HAP-1 (cell line): ENCODE data around the gene BRMS1.
"Not testable (repeated sequence)": the region's sequence is repeated elsewhere in the genome, so short reads cannot be mapped to it uniquely, and the experiment has no call there.

Source experiments
- DNase-seq, 2 experiments: peaks; one replicate each; pipeline ENCODE4 v3.0.0-alpha.2; 2016 to 2020; ENCODE audit warnings: low spot score in 2 of 2
- H3K27me3 ChIP-seq: fragments of 250-450 bp; sonication (Bioruptor Pico); 2 replicates; pipeline ENCODE4 v1.5.1; 2020; ENCODE audit warnings: low read depth, mild to moderate bottlenecking, moderate library complexity
- H3K36me3 ChIP-seq: fragments of 250-450 bp; sonication (Bioruptor Pico); replicated peaks from 2 replicates; pipeline ENCODE4 v1.5.1; 2020; ENCODE audit warnings: mild to moderate bottlenecking
- H3K4me1 ChIP-seq: fragments of 250-450 bp; sonication (Bioruptor Pico); 2 replicates; pipeline ENCODE4 v1.5.1; 2020; ENCODE audit warnings: mild to moderate bottlenecking
- H3K4me3 ChIP-seq: fragments of 250-450 bp; sonication (Bioruptor Pico); 2 replicates; pipeline ENCODE4 v1.5.1; 2020; ENCODE audit warnings: mild to moderate bottlenecking, moderate library complexity
- H3K9me3 ChIP-seq: fragments of 250-450 bp; sonication (Bioruptor Pico); 2 replicates; pipeline ENCODE4 v1.5.1; 2020; ENCODE audit warnings: mild to moderate bottlenecking, moderate library complexity
- in situ Hi-C: fragments of 300-500 bp; cut with MboI; formaldehyde crosslinking; loops from 3 replicates; pipeline ENCODE4 v1.14.3; 2020; ENCODE audit warnings: low sequenced_read_pairs, inconsistent platforms, mixed read lengths

Gene BRMS1

DNA sequence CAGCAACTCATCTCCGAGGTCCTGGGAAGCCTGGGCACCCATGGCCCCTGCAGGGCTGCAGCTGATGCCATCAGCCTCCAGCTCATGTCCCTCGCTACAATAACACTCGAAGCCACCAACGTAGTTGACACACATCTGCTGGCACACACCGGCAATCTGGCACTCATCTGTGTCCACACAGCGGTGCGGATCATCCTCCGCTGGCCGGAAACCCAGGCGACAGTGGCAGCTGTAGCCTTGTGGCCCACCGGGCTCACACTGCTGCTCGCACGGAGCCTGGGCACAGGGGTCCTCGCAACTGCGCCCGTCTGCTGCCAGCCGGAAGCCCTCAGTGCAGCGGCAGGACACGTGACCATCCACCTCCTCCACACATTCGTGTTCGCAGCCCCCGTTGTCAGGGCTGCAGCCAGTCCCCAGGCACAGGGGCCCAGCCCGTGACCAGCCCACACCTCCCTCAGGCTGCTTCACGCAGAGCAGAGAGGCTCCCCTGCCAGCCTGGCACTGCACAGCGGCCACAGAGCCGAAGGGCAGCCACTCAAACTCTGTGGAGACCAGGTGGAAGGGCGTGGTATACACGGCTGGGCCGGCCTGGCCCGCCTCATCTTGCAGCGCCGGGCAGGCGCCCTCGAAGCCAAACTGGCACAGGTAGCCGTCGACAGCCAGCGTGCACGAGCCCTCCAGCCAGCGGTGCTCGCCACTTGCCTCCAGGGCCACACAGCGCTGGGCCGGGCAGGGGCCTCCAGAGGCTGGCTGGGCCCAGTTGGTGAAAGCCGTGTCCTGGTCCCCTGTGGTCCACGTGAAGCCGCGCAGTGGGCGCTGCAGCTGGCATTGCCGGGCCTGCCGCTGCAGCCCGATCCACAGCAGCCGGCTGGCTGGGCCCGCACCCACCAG lies 28.7 kb downstream of the BRMS1 start:
- H3K9me3 ChIP-seq, result no peaks in the 10 kb centered on the region; the same call in 1 of the 2 replicates
- H3K27me3 ChIP-seq, result no peaks in the 10 kb centered on the region
- H3K4me3 ChIP-seq, result no peak overlapping the region
- H3K36me3 ChIP-seq, result no peaks in the 10 kb centered on the region
- H3K4me1 ChIP-seq, result peaks cover 8% of the 10 kb centered on the region
- in situ Hi-C loops, result no loop called here
- DNase-seq, result no peak

DNA sequence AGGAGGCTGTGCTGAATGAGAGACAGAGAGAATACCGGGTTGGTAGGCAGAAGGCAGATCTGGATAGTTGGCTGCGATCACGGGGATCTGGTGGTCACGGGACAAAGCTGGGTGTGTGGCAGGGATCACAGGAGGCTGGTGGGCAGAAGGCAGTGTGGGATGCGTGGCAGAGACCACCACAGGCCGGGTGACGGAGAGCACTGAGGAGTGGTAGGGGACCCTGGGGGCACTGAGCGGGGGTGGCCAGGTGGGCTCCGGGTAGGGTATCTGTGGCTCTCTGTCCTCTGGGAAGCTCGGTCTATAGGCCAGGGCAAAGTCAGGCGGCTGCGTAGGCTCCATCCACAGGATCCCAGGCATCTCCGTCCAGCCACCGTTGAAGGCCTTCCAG lies 29.4 kb downstream of the BRMS1 start:
- in situ Hi-C loops, result no loop called here
- Histone ChIP-seq H3K27me3 (no peaks in the 10 kb centered on the region), H3K9me3 (no peaks in the 10 kb centered on the region; the same call in 1 of the 2 replicates), H3K4me1 (peaks cover 8% of the 10 kb centered on the region), H3K36me3 (no peaks in the 10 kb centered on the region), H3K4me3 (no peak overlapping the region)
- DNase-seq, result no peak

DNA sequence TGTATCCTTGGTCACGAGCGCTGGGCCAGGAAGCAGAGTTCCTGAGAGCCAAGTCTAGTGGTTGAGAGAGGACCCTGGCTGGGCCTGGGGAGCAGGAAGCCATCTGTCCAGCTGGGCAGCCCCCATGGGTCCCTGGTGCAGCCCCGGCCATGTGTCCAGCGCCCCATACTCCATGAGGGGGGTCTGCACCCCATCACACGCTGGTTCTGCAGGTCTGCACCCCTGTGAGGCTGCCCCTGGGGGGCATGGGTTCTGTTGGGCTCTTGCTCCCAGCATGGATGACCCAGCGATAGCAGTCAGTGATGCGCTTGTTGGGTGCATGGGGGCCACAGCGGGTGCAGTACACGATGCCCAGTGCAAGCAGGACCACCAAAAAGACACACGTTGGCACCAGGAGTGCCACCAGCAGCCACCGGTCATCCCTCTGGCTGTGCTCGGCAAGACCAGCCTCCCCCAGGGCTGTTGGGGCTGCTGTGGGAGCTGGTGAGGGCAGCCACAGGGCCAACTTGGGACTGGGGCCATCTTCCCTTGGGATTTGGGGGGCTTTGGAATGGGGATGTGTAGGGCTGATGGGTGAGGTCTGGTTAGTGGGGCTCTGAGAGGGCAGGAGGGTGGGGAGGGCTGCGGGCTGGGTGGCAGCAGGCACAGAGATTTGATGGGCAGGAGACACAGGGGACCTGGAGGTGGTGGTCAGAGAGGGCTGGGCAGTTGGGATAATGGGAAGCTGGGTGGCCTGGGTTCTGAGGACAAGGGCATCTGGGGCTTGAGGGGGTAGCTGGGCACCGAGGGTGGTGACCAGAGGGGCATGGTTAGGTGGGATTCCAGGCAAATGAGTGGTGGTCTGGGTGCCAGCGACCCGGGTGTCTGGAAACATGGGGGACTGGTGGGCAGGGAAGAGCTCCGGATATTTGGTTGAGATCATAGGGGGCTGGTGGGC lies 30.1 kb downstream of the BRMS1 start:
- in situ Hi-C loops, result no loop called here
- Histone ChIP-seq H3K4me1 (peaks cover 8% of the 10 kb centered on the region), H3K36me3 (no peaks in the 10 kb centered on the region), H3K4me3 (no peak overlapping the region), H3K27me3 (no peaks in the 10 kb centered on the region), H3K9me3 (no peaks in the 10 kb centered on the region; the same call in 1 of the 2 replicates)
- no peak for DNase-seq

DNA sequence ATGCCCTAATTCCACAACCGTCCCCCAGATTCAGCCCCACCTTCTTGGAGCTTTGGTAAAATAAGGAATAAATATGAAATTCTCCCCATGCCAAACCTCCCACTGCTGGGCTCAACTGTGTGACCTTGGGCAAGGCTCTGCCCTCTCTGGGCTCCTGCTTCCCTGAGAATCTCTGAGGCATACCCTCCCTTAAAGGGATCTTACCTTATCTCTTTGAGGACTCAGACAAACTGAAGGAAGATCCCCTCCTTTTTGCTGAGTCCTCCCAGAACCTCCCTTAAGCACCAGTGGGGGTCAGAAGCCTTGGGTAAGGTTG lies 30.8 kb downstream of the BRMS1 start:
- in situ Hi-C loops, result no loop called here
- Histone ChIP-seq H3K4me3 (no peak overlapping the region), H3K4me1 (peaks cover 8% of the 10 kb centered on the region), H3K36me3 (no peaks in the 10 kb centered on the region), H3K27me3 (no peaks in the 10 kb centered on the region), H3K9me3 (no peaks in the 10 kb centered on the region; the same call in 1 of the 2 replicates)
- no peak for DNase-seq

DNA sequence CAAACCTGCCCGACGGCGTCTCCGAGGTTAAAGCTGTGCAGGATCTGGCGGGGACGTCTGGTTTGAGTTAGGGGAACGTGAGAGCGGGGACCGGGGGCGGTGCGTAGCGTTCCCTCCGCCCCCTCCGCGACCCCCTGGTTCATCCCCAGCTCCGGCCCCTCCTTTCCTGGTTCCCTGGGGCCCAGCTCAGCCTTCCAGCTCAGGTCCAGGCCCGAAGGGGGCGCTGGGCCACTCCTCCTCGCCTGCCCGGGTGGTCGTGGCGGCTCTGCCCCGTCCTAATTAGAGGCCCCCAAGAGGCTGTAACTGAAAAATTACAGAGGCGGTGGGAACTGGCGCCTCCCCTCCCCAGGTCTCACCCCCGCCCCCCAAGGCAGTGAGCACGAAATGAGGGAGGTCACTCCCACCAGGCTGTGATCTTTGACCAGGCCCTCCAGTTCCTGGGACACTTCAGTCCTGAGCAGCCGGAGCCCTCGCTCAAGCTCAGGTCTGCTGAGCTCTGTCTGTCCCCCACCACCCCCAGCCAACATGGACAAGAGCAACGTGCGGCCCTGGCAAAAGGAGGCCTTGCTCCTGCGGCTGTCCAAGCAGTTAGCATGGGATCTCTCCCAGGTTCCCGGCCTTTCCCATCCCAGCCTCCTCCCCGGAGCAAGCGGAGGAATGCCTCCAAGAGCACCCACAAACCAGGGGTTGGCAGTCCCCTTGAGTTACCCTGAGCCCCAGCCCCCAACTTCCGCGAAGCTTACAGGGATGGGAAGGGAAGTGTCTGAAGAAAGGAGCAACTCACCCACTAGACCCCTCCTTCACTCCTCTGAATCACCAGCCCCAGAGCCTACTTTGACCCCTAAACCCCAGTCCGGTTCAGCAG lies 31.4 kb downstream of the BRMS1 start:
- Histone ChIP-seq H3K36me3 (no peaks in the 10 kb centered on the region), H3K4me3 (peak overlapping the region; percentile 7), H3K9me3 (no peaks in the 10 kb centered on the region), H3K27me3 (no peaks in the 10 kb centered on the region), H3K4me1 (peaks cover 8% of the 10 kb centered on the region)
- in situ Hi-C loops, result no loop called here
- DNase-seq, result no peak

DNA sequence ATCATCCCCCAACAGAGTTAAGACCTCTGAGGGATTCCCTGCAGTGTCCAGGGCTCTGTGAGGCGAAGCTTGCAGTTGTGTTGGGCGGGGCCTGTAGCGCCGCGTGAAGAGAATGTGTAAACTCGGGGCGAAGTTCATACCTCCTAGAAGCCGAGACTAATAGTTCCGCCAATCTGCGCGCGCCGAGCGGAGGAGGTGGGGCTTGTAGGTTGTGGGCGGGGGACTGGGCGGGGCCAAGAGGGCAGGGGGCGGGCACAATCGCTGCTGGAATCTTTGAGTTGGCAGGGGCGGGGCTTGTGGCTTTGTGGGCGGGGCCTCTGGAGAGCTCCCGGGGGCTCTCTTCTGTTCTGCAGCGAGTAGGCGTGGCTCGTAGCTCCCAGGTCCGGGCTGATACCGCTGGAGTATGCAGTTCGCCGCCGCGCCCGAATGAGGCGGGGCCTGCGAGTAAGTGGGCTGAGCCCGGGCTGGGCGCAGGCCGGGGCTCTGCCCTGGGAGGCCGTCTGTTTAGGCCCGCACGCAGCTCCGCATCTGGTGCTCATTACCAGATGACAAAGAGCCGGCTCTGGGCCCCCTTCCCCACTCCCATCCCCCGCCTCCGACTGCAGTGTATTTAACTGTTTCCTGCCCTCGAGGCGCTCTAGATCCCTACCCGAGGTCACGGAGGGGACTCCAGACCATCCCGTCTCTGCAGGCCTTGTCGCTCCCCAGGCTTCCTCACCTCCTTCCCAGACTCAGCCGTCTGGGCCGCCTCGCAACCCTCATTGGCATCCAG lies 32.2 kb downstream of the BRMS1 start:
- Histone ChIP-seq H3K4me1 (peaks cover 8% of the 10 kb centered on the region), H3K4me3 (peak overlapping the region; percentile 47), H3K27me3 (no peaks in the 10 kb centered on the region), H3K36me3 (no peaks in the 10 kb centered on the region), H3K9me3 (no peaks in the 10 kb centered on the region)
- DNase-seq, result peak; percentile 94 to 100
- in situ Hi-C loops, result no loop called here

DNA sequence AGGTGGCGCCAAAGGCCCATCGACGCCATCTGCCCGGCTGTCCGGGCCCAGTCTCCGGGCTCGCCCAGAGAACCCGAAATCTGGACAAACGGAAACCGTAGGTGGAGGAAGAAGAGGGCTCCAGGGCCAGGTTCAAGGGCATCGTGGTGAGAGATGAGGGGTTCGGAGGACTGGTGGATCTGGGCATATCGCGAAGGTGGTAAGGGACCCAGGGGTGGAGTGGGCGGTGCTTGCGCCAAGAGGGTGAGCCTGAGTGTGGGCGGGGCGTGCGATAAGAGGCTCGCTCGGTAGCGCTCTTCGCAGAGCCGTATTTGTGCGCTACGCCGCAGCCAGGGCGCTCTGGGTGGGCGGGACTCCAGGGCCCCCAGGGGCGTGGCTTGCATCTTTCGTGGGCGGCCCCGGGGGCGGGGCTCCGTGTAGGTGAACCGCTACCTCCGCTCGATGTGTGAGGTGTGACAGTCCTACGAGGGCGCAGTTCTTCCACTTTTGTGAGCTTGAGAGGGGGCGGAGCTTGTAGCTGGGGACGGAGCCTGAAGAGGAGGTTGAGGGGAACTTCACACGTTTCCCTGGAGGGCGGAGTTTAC lies 32.8 kb downstream of the BRMS1 start:
- H3K27me3 ChIP-seq, result no peaks in the 10 kb centered on the region
- peak overlapping the region; percentile 47 for H3K4me3 ChIP-seq
- DNase-seq, result peak; percentile 92 to 96
- in situ Hi-C loops, result no loop called here
- H3K4me1 ChIP-seq, result peaks cover 8% of the 10 kb centered on the region
- H3K9me3 ChIP-seq, result no peaks in the 10 kb centered on the region
- H3K36me3 ChIP-seq, result no peaks in the 10 kb centered on the region

DNA sequence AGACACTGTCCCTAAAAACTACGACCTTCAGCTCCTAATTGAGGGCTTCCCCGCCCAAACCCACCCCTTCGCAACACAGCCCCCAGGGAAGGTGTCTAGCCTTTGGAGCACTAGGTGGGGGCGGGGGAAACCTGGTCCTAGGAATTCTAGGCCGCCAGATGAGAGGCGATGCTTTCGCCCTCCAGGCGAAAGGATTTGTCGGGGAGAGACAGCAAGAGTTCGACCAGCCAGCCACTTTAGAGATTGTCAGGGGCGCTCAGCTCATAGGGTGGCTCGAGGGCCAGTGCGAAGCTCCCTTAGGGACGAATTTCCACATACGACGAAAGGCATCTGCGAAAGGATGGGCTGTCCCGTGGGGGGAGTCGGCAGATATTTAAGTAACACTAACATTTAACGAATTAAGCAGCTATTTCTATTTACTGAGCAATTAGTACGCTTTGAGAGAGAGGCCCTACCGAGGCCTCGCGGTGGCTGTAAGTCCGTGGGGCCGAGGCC lies 33.4 kb downstream of the BRMS1 start:
- no peaks in the 10 kb centered on the region for H3K9me3 ChIP-seq
- peaks cover 8% of the 10 kb centered on the region for H3K4me1 ChIP-seq
- in situ Hi-C loops, result no loop called here
- H3K4me3 ChIP-seq, result peak overlapping the region; percentile 47
- no peak for DNase-seq
- H3K36me3 ChIP-seq, result no peaks in the 10 kb centered on the region
- no peaks in the 10 kb centered on the region for H3K27me3 ChIP-seq

DNA sequence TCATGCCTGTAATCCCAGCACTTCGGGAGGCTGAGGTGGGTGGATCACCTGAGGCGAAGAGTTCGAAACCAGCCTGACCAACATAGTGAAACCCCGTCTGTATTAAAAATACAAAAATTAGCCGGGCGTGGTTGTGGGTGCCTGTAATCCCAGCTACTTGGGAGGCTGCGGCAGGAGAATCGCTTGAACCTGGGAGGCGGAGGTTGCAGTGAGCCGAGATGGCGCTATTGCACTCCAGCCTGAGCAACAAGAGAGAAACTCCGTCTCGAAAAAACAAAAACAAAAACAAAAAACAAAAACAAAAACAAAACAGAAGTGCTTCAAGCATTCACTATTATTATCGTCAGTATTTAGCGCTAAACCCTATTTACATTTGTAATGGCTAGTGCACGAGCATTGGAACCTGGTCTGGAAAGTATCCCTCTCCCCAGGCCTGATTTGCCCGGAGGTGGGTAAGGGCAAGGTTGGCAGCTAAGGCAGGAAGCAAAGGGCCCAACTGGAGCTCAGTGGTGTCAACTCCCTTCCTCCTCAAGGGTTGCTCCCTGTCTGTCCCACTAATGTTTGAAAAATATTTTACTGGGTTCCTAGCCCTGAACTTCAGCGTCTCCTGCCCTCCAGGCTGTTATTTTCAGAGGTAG lies 34.0 kb downstream of the BRMS1 start:
- H3K27me3 ChIP-seq, in situ Hi-C loops, DNase-seq, H3K36me3 ChIP-seq, H3K4me1 ChIP-seq, H3K9me3 ChIP-seq, H3K4me3 ChIP-seq: not testable (repeated sequence)

DNA sequence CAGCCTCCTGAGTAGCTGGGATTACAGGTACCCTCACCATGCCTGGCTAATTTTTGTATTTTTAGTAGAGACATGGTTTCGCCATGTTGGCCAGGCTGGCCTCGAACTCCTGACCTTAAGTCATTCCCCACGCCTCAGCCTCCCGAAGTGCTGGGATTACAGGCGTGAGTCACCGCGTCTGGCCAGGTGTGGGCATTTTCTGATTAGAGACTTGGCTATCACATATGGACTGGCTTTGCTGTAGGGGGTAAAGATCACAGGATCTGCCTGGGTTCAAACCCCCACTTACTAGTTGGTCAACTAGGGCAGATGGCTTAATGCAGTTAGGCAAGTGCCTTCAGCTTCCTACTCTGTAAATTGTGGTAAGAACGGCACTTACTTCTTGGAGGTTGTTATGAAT lies 34.6 kb downstream of the BRMS1 start:
- Histone ChIP-seq H3K4me3 (no peak overlapping the region), H3K36me3 (no peaks in the 10 kb centered on the region), H3K4me1 (peaks cover 8% of the 10 kb centered on the region), H3K9me3 (no peaks in the 10 kb centered on the region), H3K27me3 (no peaks in the 10 kb centered on the region)
- in situ Hi-C loops, result no loop called here
- no peak for DNase-seq

DNA sequence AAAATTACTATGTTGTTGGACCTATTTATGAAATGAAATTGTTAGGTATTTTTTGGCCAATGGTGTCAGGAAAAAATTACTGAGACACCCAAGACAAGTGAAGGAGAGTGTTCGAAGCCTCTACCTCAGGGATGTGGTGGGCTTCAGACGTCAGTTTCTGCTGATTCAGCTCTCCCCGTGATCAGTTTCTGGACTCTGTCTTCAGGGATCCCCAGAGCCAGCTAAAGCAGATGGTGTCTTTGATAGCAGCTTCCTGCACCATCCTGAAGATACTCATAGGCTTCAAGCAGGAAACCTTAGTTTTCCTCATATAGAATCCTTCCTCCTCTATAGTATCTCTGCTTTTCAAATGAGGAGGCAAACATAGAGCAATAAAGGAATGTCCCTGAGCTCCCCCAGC lies 35.4 kb downstream of the BRMS1 start:
- no peak for DNase-seq
- Histone ChIP-seq H3K27me3 (no peaks in the 10 kb centered on the region), H3K9me3 (no peaks in the 10 kb centered on the region), H3K36me3 (no peaks in the 10 kb centered on the region), H3K4me1 (peaks cover 8% of the 10 kb centered on the region), H3K4me3 (no peak overlapping the region)
- in situ Hi-C loops, result no loop called here

DNA sequence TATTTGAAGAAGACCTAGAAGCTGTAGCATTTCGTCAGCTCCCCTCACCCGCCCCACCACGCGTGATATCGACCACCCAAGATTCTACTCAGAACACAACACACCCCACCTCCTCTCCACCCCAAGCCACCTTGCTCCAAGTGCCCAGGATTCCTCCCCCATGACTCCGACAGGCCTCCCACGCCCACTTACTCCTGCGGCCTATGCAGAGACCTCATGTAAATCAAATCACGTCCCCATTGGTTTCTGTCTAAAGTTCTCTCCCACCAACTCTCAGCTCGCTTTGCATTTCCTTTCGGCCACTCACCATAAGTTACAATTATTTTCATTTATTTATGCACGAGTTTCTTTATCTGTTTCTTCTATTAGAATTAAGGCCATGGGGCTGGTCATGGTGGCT lies 42.2 kb downstream of the BRMS1 start:
- in situ Hi-C loops, result no loop called here

More for the DNA sequence above, 42.2 kb downstream of the BRMS1 start:
- DNase-seq, result no peak
- no peaks in the 10 kb centered on the region for H3K9me3 ChIP-seq
- no peaks in the 10 kb centered on the region for H3K36me3 ChIP-seq
- no peak overlapping the region for H3K4me3 ChIP-seq
- H3K4me1 ChIP-seq, result no peaks in the 10 kb centered on the region
- H3K27me3 ChIP-seq, result no peaks in the 10 kb centered on the region
